Naive thymus-derived CD4-positive, alpha-beta T cell (primary cell): ENCODE results near the gene EFCAB12. TPM values are rescaled to one million over a fixed set of nuclear protein-coding genes. Genes with fewer than 3 reads are reported as not detected.
"Not testable (repeated sequence)": the region's sequence is repeated elsewhere in the genome, so short reads cannot be mapped to it uniquely, and the experiment has no call there.

Source experiments
- ATAC-seq: fragments of 150-1000 bp; cut with Tn5 transposase; 2 replicates; pipeline ENCODE4 v1.10.0; 2021; ENCODE audit warnings: mild to moderate bottlenecking, moderate library complexity
- CTCF ChIA-PET: fragments of 350-600 bp; sonication (Branson Sonifier 250); formaldehyde crosslinking; loops from one replicate; lab custom pipeline; 2021; ENCODE audit warnings: antibody characterized with exemption; lab: Charles Lee
- POLR2A ChIA-PET: fragments of 350-600 bp; sonication (Branson Sonifier 250); formaldehyde crosslinking; loops from one replicate; lab custom pipeline; 2021; ENCODE audit warnings: antibody characterized with exemption, inconsistent platforms; lab: Charles Lee
- DNase-seq, 9 donors: peaks; one replicate each; pipeline versions ENCODE4 v3.0.0 to v3.0.0-alpha.2; 2020 to 2022; ENCODE audit warnings: mixed read lengths in 1 of 9
- H3K27ac ChIP-seq: one replicate; pipeline ENCODE4 v1.7.0; 2013; ENCODE audit warnings: mild to moderate bottlenecking, low read depth, low read length, moderate library complexity
- H3K27me3 ChIP-seq, 2 donors: one replicate each; pipeline ENCODE4 v1.7.0; 2013; ENCODE audit warnings: low read length in 2 of 2, mild to moderate bottlenecking in 2 of 2, moderate library complexity in 2 of 2; ENCODE audit not compliant: control insufficient read depth in 2 of 2, insufficient read depth in 2 of 2
- H3K36me3 ChIP-seq, 3 experiments: 1 replicate in 2 of 3; 2 replicates in 1 of 3; pipeline ENCODE4 v1.7.0; 2013; ENCODE audit warnings: low read length in 3 of 3, mild to moderate bottlenecking in 3 of 3, moderate library complexity in 1 of 3; ENCODE audit not compliant: insufficient read depth in 3 of 3, control insufficient read depth in 2 of 3
- H3K4me1 ChIP-seq, 2 donors: one replicate each; pipeline ENCODE4 v1.7.0; 2013; ENCODE audit warnings: low read length in 2 of 2, mild to moderate bottlenecking in 2 of 2, moderate library complexity in 1 of 2; ENCODE audit not compliant: control insufficient read depth in 2 of 2, insufficient read depth in 2 of 2
- H3K4me3 ChIP-seq: 2 replicates; pipeline ENCODE4 v1.7.0; 2013; ENCODE audit warnings: mild to moderate bottlenecking, low read length
- H3K9me3 ChIP-seq, 3 experiments: 1 replicate in 2 of 3; 2 replicates in 1 of 3; pipeline ENCODE4 v1.7.0; 2013; ENCODE audit warnings: low read length in 3 of 3; ENCODE audit not compliant: control insufficient read depth in 2 of 3
- H3K27ac Mint-ChIP-seq, 9 donors: one replicate each; pipeline ENCODE4 v1.8.0; 2020 to 2022; ENCODE audit warnings: mixed read lengths in 9 of 9, mild to moderate bottlenecking in 8 of 9, moderate library complexity in 5 of 9, inconsistent platforms in 2 of 9
- H3K27me3 Mint-ChIP-seq, 5 donors: one replicate each; pipeline ENCODE4 v1.8.0; 2021 to 2022; ENCODE audit warnings: mixed read lengths in 5 of 5, mild to moderate bottlenecking in 1 of 5
- H3K36me3 Mint-ChIP-seq, 5 donors: one replicate each; pipeline ENCODE4 v1.8.0; 2020 to 2022; ENCODE audit warnings: mixed read lengths in 5 of 5, mild to moderate bottlenecking in 3 of 5, inconsistent platforms in 1 of 5
- H3K4me1 Mint-ChIP-seq, 7 donors: one replicate each; pipeline ENCODE4 v1.8.0; 2020 to 2022; ENCODE audit warnings: mixed read lengths in 7 of 7, mild to moderate bottlenecking in 3 of 7, inconsistent platforms in 1 of 7
- H3K4me3 Mint-ChIP-seq, 10 donors: one replicate each; pipeline ENCODE4 v1.8.0; 2020 to 2022; ENCODE audit warnings: mild to moderate bottlenecking in 10 of 10, mixed read lengths in 10 of 10, moderate library complexity in 6 of 10, inconsistent platforms in 2 of 10
- H3K9me3 Mint-ChIP-seq, 11 donors: one replicate each; pipeline ENCODE4 v1.8.0; 2020 to 2022; ENCODE audit warnings: mixed read lengths in 11 of 11, mild to moderate bottlenecking in 4 of 11, inconsistent platforms in 1 of 11, moderate library complexity in 1 of 11
- intact Hi-C, 2 donors: fragments of 100-400 bp; cut with micrococcal nuclease; formaldehyde crosslinking; loops; one replicate each; pipeline ENCODE4 v1.15.1; 2023
- polyA plus RNA-seq, 2 donors: library from polyadenylated mRNA; unstranded; fragments of 300-500 nt; fragmentation: Illumina TruSeq; gene quantifications; one replicate each; pipeline ENCODE4 v1.2.3, GENCODE V29; 2021
- total RNA-seq, 6 experiments: library from RNA in 5 of 6; stranded (reverse) in 5 of 6; gene quantifications; 1 replicate in 5 of 6; 2 replicates in 1 of 6; pipeline ENCODE4 v1.2.3 and lab custom pipeline; 2021 to 2026

EFCAB12 gene
- total and polyA plus RNA-seq, 7 experiments from 2014 or later: 0.31 to 2.7 (median 2.1) TPM; not detected in 1

- H3K4me3 ChIP-seq: peak overlapping the region; percentile 70
- intact Hi-C loops: loop anchor here (1.0 to 5.0 kb wide), 12 partner anchors 28 to 783 kb away; partner anchors contain the start of genes EFCAB12 (in 2 of the 2), HMCES (in 2 of the 2), IFT122 (in 2 of the 2) and ACAD9 (in 1 of the 2)
- H3K4me1 Mint-ChIP-seq: peaks cover 19 to 47% (median 35%) of the 10 kb centered on the region in 7 donors
- peak overlapping the region; percentile 89 to 100 (median 97) for H3K4me3 Mint-ChIP-seq
- ChIA-PET CTCF (interaction anchor here (0.6 to 1.8 kb wide), 7 partner anchors 8 to 209 kb away, joined by 3 to 8 read pairs (median 4); partner anchors contain the start of genes IFT122 and MBD4), POLR2A (interaction anchor here (0.7 to 1.4 kb wide), 3 partner anchors 30 to 44 kb away, joined by 3 to 6 read pairs (median 4); partner anchors contain the start of gene IFT122)
- H3K9me3 Mint-ChIP-seq: no peaks in the 10 kb centered on the region
- no peaks in the 10 kb centered on the region for H3K27me3 Mint-ChIP-seq
- H3K27ac Mint-ChIP-seq: peak overlapping the region in 8 of 9 donors; percentile 94 to 100 (median 98)
- H3K27me3 ChIP-seq: no peaks in the 10 kb centered on the region
- peaks cover 0 to 24% (median 0%) of the 10 kb centered on the region in 3 experiments for H3K36me3 ChIP-seq
- H3K36me3 Mint-ChIP-seq: peaks cover 0 to 5% (median 4%) of the 10 kb centered on the region in 5 donors
- no peaks in the 10 kb centered on the region for H3K9me3 ChIP-seq
- peaks cover 10 to 13% of the 10 kb centered on the region in 2 donors for H3K4me1 ChIP-seq
- ATAC-seq (no peak), DNase-seq (no peak)
- peak overlapping the region; percentile 88 for H3K27ac ChIP-seq
Observed at GRCh38 chr3:129399895-129400357, 28.5 kb downstream of the EFCAB12 start.

GRCh38 chr3:129399145-129399894 lies 29.1 kb downstream of the EFCAB12 start:
- peaks cover 10 to 13% of the 10 kb centered on the region in 2 donors for H3K4me1 ChIP-seq
- H3K4me3 ChIP-seq: peak overlapping the region; percentile 70
- no peaks in the 10 kb centered on the region for H3K27me3 ChIP-seq
- DNase-seq: peak; percentile 34 to 89 (median 81)
- Mint-ChIP-seq H3K27ac (peak overlapping the region; percentile 94 to 100 (median 98)), H3K9me3 (no peaks in the 10 kb centered on the region), H3K4me1 (peaks cover 23 to 47% (median 37%) of the 10 kb centered on the region in 7 donors), H3K27me3 (no peaks in the 10 kb centered on the region), H3K36me3 (peaks cover 0 to 9% (median 4%) of the 10 kb centered on the region in 5 donors), H3K4me3 (peak overlapping the region; percentile 89 to 100 (median 97))
- peak; percentile 91 for ATAC-seq
- intact Hi-C loops: loop anchor here (1.0 to 5.0 kb wide), 12 partner anchors 29 to 782 kb away; partner anchors contain the start of genes EFCAB12 (in 2 of the 2), HMCES (in 2 of the 2), IFT122 (in 2 of the 2) and ACAD9 (in 1 of the 2)
- CTCF ChIA-PET: interaction anchor here (0.6 to 1.8 kb wide), 6 partner anchors 9 to 210 kb away, joined by 4 to 8 read pairs (median 4); partner anchors contain the start of genes IFT122 and MBD4
- no peaks in the 10 kb centered on the region for H3K9me3 ChIP-seq
- H3K27ac ChIP-seq: peak overlapping the region; percentile 88
- POLR2A ChIA-PET: interaction anchor here (0.5 to 1.9 kb wide), 6 partner anchors 10 to 93 kb away, joined by 3 to 6 read pairs (median 4); partner anchors contain the start of gene IFT122
- H3K36me3 ChIP-seq: peaks cover 0 to 30% (median 0%) of the 10 kb centered on the region in 3 experiments

GRCh38 chr3:129398803-129399144 lies 29.7 kb downstream of the EFCAB12 start:
- peak overlapping the region; percentile 94 to 100 (median 98) for H3K27ac Mint-ChIP-seq
- no peaks in the 10 kb centered on the region for H3K27me3 ChIP-seq
- CTCF ChIA-PET: interaction anchor here (1.1 kb wide), 1 partner anchor 10 kb away, joined by 4 read pairs; no protein-coding TSS in a partner anchor
- no peaks in the 10 kb centered on the region for H3K27me3 Mint-ChIP-seq
- peaks cover 10 to 13% of the 10 kb centered on the region in 2 donors for H3K4me1 ChIP-seq
- H3K27ac ChIP-seq: peak overlapping the region; percentile 88
- peak overlapping the region; percentile 89 to 100 (median 97) for H3K4me3 Mint-ChIP-seq
- DNase-seq (peak in 1 of 9 donors; percentile 4), ATAC-seq (peak; percentile 37)
- H3K36me3 Mint-ChIP-seq: peaks cover 0 to 9% (median 4%) of the 10 kb centered on the region in 5 donors
- peak overlapping the region; percentile 70 for H3K4me3 ChIP-seq
- peaks cover 0 to 36% (median 0%) of the 10 kb centered on the region in 3 experiments for H3K36me3 ChIP-seq
- no peaks in the 10 kb centered on the region for H3K9me3 ChIP-seq
- POLR2A ChIA-PET: interaction anchor here (0.9 to 1.9 kb wide), 3 partner anchors 10 to 83 kb away, joined by 3 to 5 read pairs (median 4); partner anchors contain the start of gene IFT122
- H3K4me1 Mint-ChIP-seq: peaks cover 23 to 47% (median 37%) of the 10 kb centered on the region in 7 donors
- intact Hi-C loops: loop anchor here (1.0 to 5.0 kb wide), 12 partner anchors 30 to 781 kb away; partner anchors contain the start of genes EFCAB12 (in 2 of the 2), HMCES (in 2 of the 2), IFT122 (in 2 of the 2) and ACAD9 (in 1 of the 2)
- no peaks in the 10 kb centered on the region for H3K9me3 Mint-ChIP-seq

- ATAC-seq, H3K27me3 Mint-ChIP-seq, H3K9me3 ChIP-seq, CTCF ChIA-PET, H3K27me3 ChIP-seq, H3K9me3 Mint-ChIP-seq, H3K27ac Mint-ChIP-seq, H3K4me3 Mint-ChIP-seq, DNase-seq, H3K27ac ChIP-seq, H3K4me3 ChIP-seq, intact Hi-C loops: not testable (repeated sequence)
- Histone ChIP-seq H3K36me3 (peaks cover 0 to 72% (median 0%) of the 10 kb centered on the region in 3 experiments), H3K4me1 (peaks cover 10 to 13% of the 10 kb centered on the region in 2 donors)
- peaks cover 22 to 38% (median 31%) of the 10 kb centered on the region in 7 donors for H3K4me1 Mint-ChIP-seq
- H3K36me3 Mint-ChIP-seq: peaks cover 7 to 38% (median 15%) of the 10 kb centered on the region in 5 donors
- POLR2A ChIA-PET: interaction anchor here (1.0 kb wide), 1 partner anchor 14 kb away, joined by 3 read pairs; no protein-coding TSS in a partner anchor
Observed at GRCh38 chr3:129393760-129394564, 34.5 kb downstream of the EFCAB12 start.

GRCh38 chr3:129393271-129393670 lies 35.2 kb downstream of the EFCAB12 start:
- DNase-seq (no peak), ATAC-seq (no peak)
- ChIA-PET POLR2A (no interaction called here), CTCF (no interaction called here)
- H3K27me3 Mint-ChIP-seq: no peaks in the 10 kb centered on the region
- Histone ChIP-seq H3K27me3 (no peaks in the 10 kb centered on the region), H3K27ac (no peak overlapping the region), H3K9me3 (no peaks in the 10 kb centered on the region), H3K36me3 (peaks cover 0 to 77% (median 0%) of the 10 kb centered on the region in 3 experiments), H3K4me3 (no peak overlapping the region), H3K4me1 (peaks cover 5 to 9% of the 10 kb centered on the region in 2 donors)
- intact Hi-C loops: no loop called here
- H3K4me1 Mint-ChIP-seq: peaks cover 15 to 32% (median 25%) of the 10 kb centered on the region in 7 donors
- H3K27ac Mint-ChIP-seq: no peak overlapping the region
- no peak overlapping the region for H3K4me3 Mint-ChIP-seq
- H3K9me3 Mint-ChIP-seq: no peaks in the 10 kb centered on the region
- H3K36me3 Mint-ChIP-seq: peaks cover 8 to 43% (median 16%) of the 10 kb centered on the region in 5 donors
